Prostate gland (tissue), 2 donors: Measurements from ENCODE around the gene SLC6A12. TPM values are rescaled to one million over a fixed set of nuclear protein-coding genes. Genes with fewer than 3 reads are reported as not detected.

Source experiments
- DNase-seq: peaks from one replicate; pipeline ENCODE4 v3.0.0-alpha.2; 2019; ENCODE audit warnings: low spot score
- H3K27ac ChIP-seq, 2 donors: fragments of 200-600 bp; sonication (generic); 2 replicates each; pipeline ENCODE4 v1.5.1; 2017 to 2019
- H3K27me3 ChIP-seq: fragments of 200-600 bp; sonication (generic); replicated peaks from 2 replicates; pipeline ENCODE4 v1.5.1; 2019; ENCODE audit not compliant: insufficient read depth
- H3K36me3 ChIP-seq, 2 donors: fragments of 200-600 bp; sonication (generic); 1 replicate in 1 of 2; 2 replicates in 1 of 2; pipeline versions ENCODE4 v1.5.1 to v1.8.1; 2017 to 2019
- H3K4me1 ChIP-seq: fragments of 200-600 bp; sonication (generic); replicated peaks from 2 replicates; pipeline ENCODE4 v1.5.1; 2019
- H3K4me3 ChIP-seq, 2 donors: fragments of 200-600 bp; sonication (generic); 2 replicates each; pipeline ENCODE4 v1.5.1; 2017 to 2019
- H3K9me3 ChIP-seq: fragments of 200-600 bp; sonication (generic); 2 replicates; pipeline ENCODE4 v1.5.1; 2017
- CTCF ChIP-seq, 4 experiments: fragments of 200-600 bp in 2 of 4; fragments of 450-650 bp in 2 of 4; sonication (generic) in 2 of 4; IDR thresholded peaks; 1 replicate in 3 of 4; 2 replicates in 1 of 4; pipeline ENCODE4 v1.5.1; 2016 to 2019; ENCODE audit warnings: antibody characterized with exemption in 4 of 4, mild to moderate bottlenecking in 2 of 4, moderate library complexity in 2 of 4
- POLR2A ChIP-seq: fragments of 450-650 bp; IDR thresholded peaks from one replicate; pipeline ENCODE4 v1.6.1; 2016; ENCODE audit warnings: antibody characterized with exemption, mild to moderate bottlenecking
- POLR2AphosphoS5 ChIP-seq: sonication (generic); formaldehyde crosslinking; IDR thresholded peaks from one replicate; pipeline ENCODE4 v1.6.1; 2017; ENCODE audit warnings: antibody characterized with exemption
- WGBS: methylation state at CpG from one replicate; pipeline ENCODE4 v1.1.5; 2018; 5-methylcytosine and 5-hydroxymethylcytosine counted together
- intact Hi-C: fragments of 100-400 bp; cut with DNase I; formaldehyde crosslinking; loops from one replicate; pipeline ENCODE4 v1.14.2; 2022
- total RNA-seq, 2 donors: library from RNA; depleted of rRNA; stranded (reverse); fragments of >200 nt; gene quantifications; one replicate each; pipeline ENCODE4 v1.1.0, GENCODE V29; 2016

SLC6A12 gene
- total RNA-seq, 2 donors from 2014 or later: 1.0 to 1.9 TPM

DNA sequence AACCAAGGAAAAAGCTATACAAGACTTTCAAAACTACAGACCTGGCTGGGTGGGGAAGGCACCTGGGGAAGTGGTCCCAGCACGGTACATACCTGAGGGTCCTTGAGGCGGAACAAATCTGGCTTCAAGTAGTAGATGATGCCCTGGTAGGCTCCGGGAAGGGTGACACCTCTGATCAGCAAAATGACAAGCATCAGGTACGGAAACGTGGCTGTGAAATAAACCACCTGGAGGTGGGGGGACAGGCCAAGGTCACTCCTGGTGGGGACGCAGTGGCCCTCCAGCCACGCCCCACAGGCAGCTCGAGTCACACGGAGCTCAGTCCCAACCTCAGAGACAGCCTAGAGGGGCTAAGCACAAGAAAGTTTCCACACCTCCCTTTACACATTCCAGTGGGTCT lies 15.3 kb downstream of the SLC6A12 start:
- H3K27me3 ChIP-seq: no peaks in the 10 kb centered on the region
- H3K27ac ChIP-seq: no peak overlapping the region
- intact Hi-C loops: no loop called here
- no peaks in the 10 kb centered on the region for H3K4me1 ChIP-seq
- no peaks in the 10 kb centered on the region for H3K9me3 ChIP-seq
- TF ChIP-seq CTCF (IDR thresholded peaks at IDR 0.05): no peak
- no peak for DNase-seq
- no peak overlapping the region for H3K4me3 ChIP-seq
- WGBS: 49% methylated on average over 9 of the region's 9 CpGs
- no peaks in the 10 kb centered on the region for H3K36me3 ChIP-seq

DNA sequence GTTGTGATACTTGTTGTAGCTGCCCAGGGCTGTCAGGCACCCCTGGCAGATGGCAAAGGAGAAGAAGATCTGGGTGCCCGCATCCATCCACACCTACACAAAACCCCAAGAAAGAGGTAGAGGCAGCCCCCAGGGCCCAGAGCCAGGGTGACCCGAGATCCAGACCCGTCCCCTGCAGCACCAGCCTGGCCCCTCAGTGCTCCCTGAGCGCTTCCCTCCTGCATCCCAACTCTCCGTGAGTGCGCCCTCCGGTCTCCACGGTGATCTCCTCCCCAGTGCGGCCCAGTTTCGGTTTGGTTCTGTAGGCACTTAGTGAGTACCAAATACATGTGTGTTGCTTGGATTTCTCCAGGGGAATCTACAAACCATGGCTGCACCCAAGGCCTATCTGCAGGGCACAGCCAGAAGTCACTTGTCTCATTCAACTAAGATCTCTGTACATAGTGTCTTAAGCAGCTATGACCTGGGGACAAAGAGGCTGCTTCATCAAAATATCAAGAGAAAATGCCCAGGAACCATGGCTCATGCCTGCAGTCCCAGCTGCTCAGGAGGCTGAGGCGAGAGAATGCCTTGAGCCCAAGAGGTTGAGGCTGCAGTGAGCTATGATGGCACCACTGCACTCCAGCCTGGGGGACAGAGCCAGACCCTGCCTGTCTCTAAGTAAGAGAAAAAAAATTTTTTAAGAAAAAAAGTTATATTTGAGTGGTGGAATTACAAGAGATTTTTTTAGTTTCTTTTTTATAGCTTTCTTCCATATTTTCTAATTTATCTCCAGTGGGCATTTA lies 15.9 kb downstream of the SLC6A12 start:
- no peaks in the 10 kb centered on the region for H3K4me1 ChIP-seq
- intact Hi-C loops: no loop called here
- WGBS: over 99% methylated on average over 11 of the region's 11 CpGs
- H3K36me3 ChIP-seq: no peaks in the 10 kb centered on the region
- no peak overlapping the region for H3K27ac ChIP-seq
- no peak for DNase-seq
- no peaks in the 10 kb centered on the region for H3K27me3 ChIP-seq
- TF ChIP-seq POLR2A: no peak
- no peak for TF ChIP-seq CTCF (IDR thresholded peaks at IDR 0.05)
- TF ChIP-seq POLR2AphosphoS5: no peak
- H3K9me3 ChIP-seq: no peaks in the 10 kb centered on the region
- no peak overlapping the region for H3K4me3 ChIP-seq

- TF ChIP-seq POLR2A (no peak), CTCF (IDR thresholded peaks at IDR 0.05) (no peak), POLR2AphosphoS5 (no peak)
- intact Hi-C loops: no loop called here
- no peaks in the 10 kb centered on the region for H3K27me3 ChIP-seq
- H3K4me3 ChIP-seq: no peak overlapping the region
- H3K9me3 ChIP-seq: no peaks in the 10 kb centered on the region
- 91% methylated on average over 3 of the region's 3 CpGs for WGBS
- no peak overlapping the region for H3K27ac ChIP-seq
- H3K4me1 ChIP-seq: no peaks in the 10 kb centered on the region
- no peak for DNase-seq
- no peaks in the 10 kb centered on the region for H3K36me3 ChIP-seq
These were observed 16.6 kb downstream of the SLC6A12 start for GRCh38 chr12:197347-197746.

DNA sequence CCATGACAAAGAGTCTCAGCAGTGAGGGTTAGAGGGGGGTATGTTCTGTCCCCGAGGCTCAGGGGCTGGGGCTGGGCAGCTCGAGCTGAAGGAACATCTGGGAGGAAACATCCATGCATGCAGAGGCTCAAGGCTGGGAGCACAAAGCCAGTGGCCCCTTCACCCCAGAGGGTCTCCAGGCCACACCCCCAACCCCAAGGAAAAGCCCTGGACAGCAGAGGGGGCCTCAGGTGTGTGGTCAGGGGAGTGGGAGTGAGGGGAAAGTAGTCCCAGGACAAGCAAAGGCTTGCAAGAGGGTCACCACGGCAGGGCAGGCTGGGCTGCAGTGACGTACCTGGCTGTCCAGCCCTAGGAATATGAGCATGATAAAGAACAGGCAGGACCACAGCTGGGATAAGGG lies 17.5 kb downstream of the SLC6A12 start:
- no peak for DNase-seq
- H3K4me1 ChIP-seq: no peaks in the 10 kb centered on the region
- intact Hi-C loops: no loop called here
- H3K9me3 ChIP-seq: no peaks in the 10 kb centered on the region
- 76% methylated on average over 4 of the region's 4 CpGs for WGBS
- TF ChIP-seq CTCF (IDR thresholded peaks at IDR 0.05) (no peak), POLR2AphosphoS5 (no peak), POLR2A (no peak)
- no peaks in the 10 kb centered on the region for H3K36me3 ChIP-seq
- H3K27me3 ChIP-seq: no peaks in the 10 kb centered on the region
- H3K4me3 ChIP-seq: no peak overlapping the region
- no peak overlapping the region for H3K27ac ChIP-seq

DNA sequence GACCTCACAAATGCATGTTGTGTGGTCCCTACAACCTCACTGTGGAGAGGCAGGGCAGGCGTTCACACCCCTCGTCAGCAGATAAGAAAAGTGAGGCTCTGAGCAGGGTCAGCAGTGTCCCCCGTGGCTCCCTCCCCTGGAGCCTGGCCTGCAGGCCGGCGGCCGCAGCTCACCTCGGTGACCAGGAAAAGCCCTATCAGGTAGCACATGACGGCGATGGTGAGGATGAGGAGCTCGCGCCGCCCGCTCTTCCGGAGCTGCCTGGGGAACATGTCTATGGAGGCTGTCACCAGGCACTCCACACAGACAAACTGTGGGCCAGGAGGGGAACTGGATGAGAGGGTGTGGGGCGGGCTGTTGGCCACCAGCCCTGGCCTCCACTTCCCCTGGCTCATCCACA lies 18.0 kb downstream of the SLC6A12 start:
- no peak overlapping the region for H3K27ac ChIP-seq
- 92% methylated on average over 15 of the region's 15 CpGs for WGBS
- no peaks in the 10 kb centered on the region for H3K4me1 ChIP-seq

More for the DNA sequence above, 18.0 kb downstream of the SLC6A12 start:
- no peak for TF ChIP-seq CTCF (IDR thresholded peaks at IDR 0.05)
- TF ChIP-seq POLR2AphosphoS5: no peak
- no peak for TF ChIP-seq POLR2A
- no peak for DNase-seq
- Histone ChIP-seq H3K4me3 (no peak overlapping the region), H3K36me3 (no peaks in the 10 kb centered on the region), H3K27me3 (no peaks in the 10 kb centered on the region), H3K9me3 (no peaks in the 10 kb centered on the region)
- intact Hi-C loops: no loop called here
